GM18498 (cell line): ENCODE measurements around the gene F5.

ENCODE experiments used
- ATAC-seq: cut with Tn5 transposase; IDR thresholded peaks from one replicate; pipeline ENCODE4 v1.9.1; 2021; ENCODE audit warnings: mild to moderate bottlenecking, moderate library complexity; ENCODE audit not compliant: unreplicated experiment

The F5 gene

DNA sequence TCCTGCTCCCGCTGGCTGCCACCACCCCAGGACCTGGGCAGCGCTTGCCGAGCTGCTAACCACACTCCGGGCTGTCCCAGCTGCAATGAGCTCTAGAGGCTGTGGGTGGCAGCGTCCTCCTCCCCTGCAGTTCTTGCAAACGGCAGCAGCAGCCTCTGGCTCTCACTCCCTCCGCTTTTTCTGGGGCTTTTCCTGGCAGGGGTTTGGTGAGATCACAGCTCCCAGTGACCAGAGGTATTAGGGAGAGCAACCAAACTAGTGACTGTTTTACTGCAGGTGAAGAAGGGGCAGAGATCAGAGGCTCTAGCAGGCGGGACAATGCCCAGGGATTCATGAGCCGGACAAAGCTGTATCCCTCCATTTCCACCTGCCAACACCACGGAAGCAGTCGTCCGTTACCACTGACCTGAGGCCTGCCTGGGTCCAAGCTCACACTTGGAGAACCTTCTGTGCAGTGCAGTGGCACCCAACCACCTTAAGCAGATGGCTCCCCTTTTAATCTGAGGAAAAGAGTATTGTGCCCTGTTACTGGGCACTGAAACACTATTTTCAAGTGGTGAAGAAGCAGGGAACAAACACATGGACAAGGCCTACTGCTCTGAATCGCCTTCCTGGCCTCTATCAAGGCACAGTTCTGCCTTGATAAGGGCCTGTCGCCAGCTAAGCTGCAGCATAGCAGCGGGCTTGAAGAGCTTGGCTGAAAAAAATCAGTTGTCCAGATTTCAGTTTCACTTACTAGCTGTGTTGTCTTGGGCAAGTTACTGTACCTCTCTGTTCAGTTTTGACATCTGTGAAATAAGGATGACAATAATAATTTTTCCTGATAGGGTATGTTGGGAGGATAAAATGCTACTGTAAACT is at the start of gene F5:
Gene F5 (minus strand): TSS at position 87 of the 861 bp plus-strand sequence. CDS start 95 bp downstream, outside the sequence.
- peak; percentile 99 for ATAC-seq

DNA sequence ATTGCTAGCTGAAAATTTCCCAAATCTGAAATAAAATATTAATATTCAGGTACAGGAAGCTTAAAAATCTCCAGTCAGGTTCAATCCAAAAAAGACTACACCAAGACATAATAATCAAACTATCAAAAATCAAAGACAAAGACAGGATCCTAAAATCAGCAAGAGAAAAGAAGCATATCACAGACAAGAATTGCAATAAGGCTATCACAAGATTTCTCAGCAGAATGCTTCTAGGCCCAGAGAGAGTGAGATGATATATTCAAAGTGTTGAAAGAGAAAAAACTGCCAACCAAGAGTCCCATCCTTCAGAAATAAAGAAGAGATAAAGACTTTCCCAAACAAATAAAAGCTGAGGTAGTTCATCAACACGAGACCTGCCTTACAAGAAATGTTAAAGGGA is 48.6 kb upstream of the F5 start:
- no peak for ATAC-seq

- ATAC-seq = no peak
These were observed 47.9 kb upstream of the F5 start for GRCh38 chr1:169634145-169634544.

DNA sequence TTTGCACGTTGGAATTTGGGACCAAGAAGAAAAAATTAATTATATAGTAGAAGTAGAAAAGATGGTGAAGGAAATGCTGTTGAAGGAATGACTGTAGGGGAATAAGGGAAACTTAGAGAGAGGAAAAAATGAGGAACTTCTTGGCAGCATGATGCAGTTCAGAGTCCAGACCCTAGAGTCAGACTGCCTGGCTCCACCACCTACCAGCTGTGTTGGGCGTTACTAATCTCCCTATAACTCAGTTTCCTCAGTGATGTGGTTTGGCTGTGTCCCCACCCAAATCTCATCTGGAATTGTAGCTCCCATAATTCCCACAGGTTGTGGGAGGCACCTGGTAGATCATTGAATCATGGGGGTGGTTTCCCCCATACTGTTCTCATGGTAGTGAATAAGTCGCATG is 45.0 kb upstream of the F5 start:
- no peak for ATAC-seq

DNA sequence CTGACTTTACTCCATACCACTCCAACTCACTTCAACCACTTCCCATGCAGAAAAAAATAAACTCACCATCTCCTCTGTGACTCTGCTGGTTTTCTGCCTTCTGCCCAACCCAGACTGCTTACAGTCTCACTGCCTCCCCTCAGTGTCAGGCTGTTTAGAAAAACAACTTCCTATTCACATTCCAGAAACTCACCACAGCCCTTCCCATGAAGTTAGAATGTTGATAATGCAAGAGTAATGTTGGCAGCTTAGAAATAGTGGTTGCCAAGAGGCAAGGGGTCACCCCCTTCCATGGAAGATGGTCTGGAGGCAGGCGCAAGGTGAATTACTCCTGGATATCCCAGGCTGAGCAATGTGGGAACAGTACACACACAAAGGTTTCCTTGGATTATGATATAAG is 43.7 kb upstream of the F5 start, which contains the start of gene SELP:
Gene SELP (minus strand): TSS at position 119 of the 400 bp plus-strand sequence. CDS start 50 bp downstream, at position 69.
- no peak for ATAC-seq

DNA sequence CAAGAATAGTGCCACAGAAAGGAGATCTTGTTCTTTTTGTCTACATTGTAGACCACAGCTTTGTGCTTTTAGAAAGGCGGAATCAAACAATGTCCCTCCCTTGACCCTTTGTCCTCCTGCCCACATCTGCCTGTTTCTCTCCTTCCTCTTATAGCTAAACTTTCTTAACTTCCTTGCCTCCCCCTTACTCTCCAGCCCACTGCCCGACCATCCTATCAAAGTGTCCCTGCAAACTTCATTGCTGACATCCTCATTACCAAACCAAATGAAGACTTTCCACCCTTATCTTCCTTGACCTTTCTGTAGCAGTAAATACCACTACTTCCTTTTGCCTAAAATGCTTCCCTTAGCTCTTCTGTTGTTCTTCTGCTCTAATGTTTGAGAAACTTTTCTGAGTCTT is 38.6 kb upstream of the F5 start:
- ATAC-seq = no peak

- ATAC-seq = no peak
These were observed 37.8 kb upstream of the F5 start for GRCh38 chr1:169624122-169624521.

DNA sequence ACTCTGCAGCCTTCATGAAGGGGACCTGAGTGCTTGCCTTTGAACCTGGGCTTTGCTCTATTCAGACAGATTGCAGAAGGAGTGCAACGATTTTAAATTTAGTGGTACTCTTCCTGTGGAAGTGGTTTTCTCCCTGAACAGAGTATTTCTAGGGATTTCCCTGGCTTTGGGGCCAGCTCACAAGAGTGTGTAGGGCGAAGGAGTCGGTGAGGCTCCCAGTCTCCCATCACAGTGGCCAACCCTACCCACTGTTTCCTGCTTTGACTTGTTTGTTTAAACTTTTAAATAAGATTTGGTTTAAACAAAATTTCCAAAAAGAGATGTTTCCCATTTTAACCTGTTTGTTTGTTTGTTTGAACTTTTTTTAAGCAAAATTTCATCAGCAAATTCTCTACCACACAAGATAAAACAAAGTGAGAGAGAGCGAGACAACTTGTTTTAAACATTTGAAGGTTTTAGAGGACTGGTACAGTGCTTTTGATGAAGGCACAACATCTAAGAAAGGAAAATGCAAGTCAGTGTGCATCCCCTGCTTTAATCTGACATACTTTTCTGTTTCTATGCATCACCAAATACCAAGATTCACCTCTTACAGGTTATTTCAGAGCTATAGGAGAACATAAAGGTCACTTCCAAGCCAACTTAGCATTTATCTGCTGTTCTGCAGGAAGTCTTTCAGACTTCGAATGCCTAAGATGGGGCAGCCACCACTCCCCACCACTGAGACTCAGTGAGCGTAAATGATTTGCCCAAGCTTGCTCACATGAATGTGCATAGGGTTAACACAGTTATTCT is 37.0 kb upstream of the F5 start:
- no peak for ATAC-seq

GRCh38 chr1:169620565-169620964 is 34.3 kb upstream of the F5 start:
- no peak for ATAC-seq

DNA sequence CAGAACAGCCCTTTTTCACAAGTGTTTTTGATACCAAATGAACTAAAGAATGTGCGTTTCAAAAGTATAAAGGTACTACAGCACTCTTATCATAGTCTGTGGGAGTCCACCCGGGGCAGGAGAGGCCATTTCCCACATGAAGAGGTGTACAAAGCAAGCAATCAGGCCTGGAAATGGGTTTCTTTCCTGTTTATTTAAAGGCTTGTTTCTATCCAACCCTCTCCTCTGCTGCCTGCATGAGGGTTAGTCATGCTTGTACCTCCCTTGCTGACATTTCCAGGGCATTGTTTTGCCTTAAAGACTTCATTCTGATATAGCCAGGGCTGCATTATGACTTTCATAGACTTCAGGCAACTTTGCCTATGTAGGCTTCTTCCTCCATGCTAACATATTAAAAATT is 32.1 kb upstream of the F5 start:
- ATAC-seq = no peak

DNA sequence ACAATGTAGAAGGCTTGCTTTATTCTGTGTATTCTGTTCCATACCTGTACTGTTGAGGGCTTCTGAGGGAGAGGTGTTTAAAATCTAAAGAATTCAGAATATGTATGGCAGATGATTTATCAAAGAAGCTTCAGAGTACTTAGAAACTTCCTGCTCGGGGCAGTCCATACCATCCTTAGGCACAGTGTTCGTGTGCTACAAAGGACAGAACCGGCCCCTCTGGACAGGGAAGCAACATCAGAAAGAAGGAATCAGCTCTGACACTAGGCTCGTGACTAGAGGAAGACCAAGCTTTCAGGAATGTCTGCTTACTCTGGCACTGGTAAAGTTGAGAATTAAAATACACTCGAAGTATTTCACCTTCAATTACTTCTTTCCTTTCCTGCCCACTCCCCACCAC is 29.5 kb upstream of the F5 start:
- ATAC-seq = no peak

DNA sequence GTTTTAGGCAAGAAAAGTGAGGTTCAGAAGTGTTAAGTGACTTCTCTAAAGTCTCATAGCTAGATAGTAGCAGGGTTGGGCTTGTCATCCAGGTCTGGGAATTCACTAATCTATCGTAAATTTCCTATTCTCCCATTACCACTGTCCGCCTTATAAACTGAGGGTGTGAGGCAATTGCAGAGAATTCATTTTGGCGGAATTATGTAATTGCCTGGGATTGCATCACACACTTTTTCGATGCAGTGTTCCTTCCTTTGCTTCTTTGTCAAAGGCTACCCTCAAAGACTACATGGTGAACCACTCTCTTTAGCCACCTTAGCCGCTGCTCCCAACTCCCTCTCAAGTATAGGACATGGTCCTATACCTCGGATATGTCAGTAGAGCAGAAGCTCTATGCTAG is 24.6 kb upstream of the F5 start:
- ATAC-seq = no peak

DNA sequence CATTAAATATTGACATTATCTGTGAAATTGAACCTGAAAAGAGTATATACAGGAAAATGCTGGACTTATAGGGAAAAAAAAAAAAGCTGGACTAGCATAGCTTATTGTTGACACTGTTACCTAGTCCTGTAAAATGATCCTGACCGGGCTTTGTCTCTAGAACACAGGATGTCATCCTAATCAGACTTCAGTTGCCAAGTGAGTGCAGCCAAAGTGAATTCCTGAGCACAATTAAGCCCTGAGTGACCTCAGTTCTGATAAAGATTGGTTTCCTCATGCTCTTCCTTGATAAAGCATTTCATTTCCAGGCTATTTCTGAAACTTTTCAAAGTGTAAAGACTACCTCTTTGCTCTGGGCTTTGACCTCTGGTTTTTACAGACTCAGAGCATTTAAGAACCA is 23.8 kb upstream of the F5 start:
- no peak for ATAC-seq

GRCh38 chr1:169608226-169608625 is 21.9 kb upstream of the F5 start:
- no peak for ATAC-seq

- peak; percentile 73 for ATAC-seq
These were observed 18.7 kb upstream of the F5 start for GRCh38 chr1:169604781-169605560.

- no peak for ATAC-seq
These were observed 15.0 kb upstream of the F5 start for GRCh38 chr1:169601096-169601881.

- ATAC-seq = peak; percentile 65
These were observed 9.8 kb upstream of the F5 start for GRCh38 chr1:169595764-169596711.

DNA sequence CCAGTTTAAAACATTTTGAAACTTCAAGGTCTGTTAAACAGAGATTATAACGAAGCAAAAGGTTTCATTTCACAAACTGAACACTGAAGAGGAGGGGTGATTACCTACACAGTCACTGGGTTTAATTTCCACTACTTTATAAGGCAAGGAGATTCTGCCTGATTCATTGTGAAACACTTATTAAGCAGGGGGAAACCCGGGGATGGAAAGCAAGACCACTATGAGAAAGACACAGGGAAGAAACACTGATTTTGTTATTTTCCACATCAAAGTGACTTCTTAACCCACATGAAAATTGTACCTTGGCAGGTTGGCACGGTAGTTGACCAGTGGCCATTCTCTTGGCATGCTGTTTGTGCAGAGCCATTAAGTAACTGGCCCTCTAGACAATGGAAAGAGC is 8.1 kb upstream of the F5 start:
- no peak for ATAC-seq

- ATAC-seq = no peak
These were observed 4.7 kb upstream of the F5 start for GRCh38 chr1:169590932-169591331.
